Mucosa of gallbladder (tissue), 1 donor: Measurements from ENCODE around the gene BOD1. TPM values are rescaled to one million over a fixed set of nuclear protein-coding genes. Genes with fewer than 3 reads are reported as not detected.

Experiments used
- DNase-seq: peaks from one replicate; pipeline ENCODE4 v3.0.0-alpha.2; 2020; ENCODE audit warnings: low spot score
- total RNA-seq: library from RNA; stranded (reverse); gene quantifications from one replicate; pipeline ENCODE4 v1.2.1, GENCODE V29; 2021
- donor health status: DM: no; HTN: no; CAD: no.

The BOD1 gene
- 37.7 TPM for total RNA-seq

GRCh38 chr5:173616577-173617118 lies at the start of gene BOD1:
Gene BOD1 (minus strand): TSS chr5:173616650. CDS start chr5:173616436, 214 bp downstream.
- peak; percentile 99 for DNase-seq

- no peak for DNase-seq
Observed at GRCh38 chr5:173665326-173665725, 48.9 kb upstream of the BOD1 start.

- DNase-seq: no peak
Observed at GRCh38 chr5:173664154-173664526, 47.7 kb upstream of the BOD1 start.

GRCh38 chr5:173663352-173664153 lies 47.1 kb upstream of the BOD1 start:
- no peak for DNase-seq

- no peak for DNase-seq
Observed at GRCh38 chr5:173662581-173663351, 46.3 kb upstream of the BOD1 start.

GRCh38 chr5:173660481-173661280 lies 44.2 kb upstream of the BOD1 start:
- no peak for DNase-seq

- DNase-seq: no peak
Observed at GRCh38 chr5:173659423-173659822, 43.0 kb upstream of the BOD1 start.

GRCh38 chr5:173657741-173658356 lies 41.4 kb upstream of the BOD1 start:
- DNase-seq: no peak

GRCh38 chr5:173655196-173655797 lies 38.8 kb upstream of the BOD1 start:
- DNase-seq: no peak

GRCh38 chr5:173653822-173654523 lies 37.5 kb upstream of the BOD1 start:
- DNase-seq: no peak

GRCh38 chr5:173648308-173648866 lies 31.9 kb upstream of the BOD1 start:
- DNase-seq: no peak

- no peak for DNase-seq
Observed at GRCh38 chr5:173646692-173647091, 30.2 kb upstream of the BOD1 start.

- DNase-seq: no peak
Observed at GRCh38 chr5:173645890-173646574, 29.6 kb upstream of the BOD1 start.

- DNase-seq: no peak
Observed at GRCh38 chr5:173645437-173645807, 29.0 kb upstream of the BOD1 start.

- DNase-seq: no peak
Observed at GRCh38 chr5:173644673-173645436, 28.4 kb upstream of the BOD1 start.

GRCh38 chr5:173643964-173644363 lies 27.5 kb upstream of the BOD1 start:
- no peak for DNase-seq

- DNase-seq: no peak
Observed at GRCh38 chr5:173642895-173643481, 26.5 kb upstream of the BOD1 start.

GRCh38 chr5:173642191-173642816 lies 25.9 kb upstream of the BOD1 start:
- DNase-seq: no peak
